ENCODE results near the gene DCLRE1C.

DCLRE1C gene

DNA sequence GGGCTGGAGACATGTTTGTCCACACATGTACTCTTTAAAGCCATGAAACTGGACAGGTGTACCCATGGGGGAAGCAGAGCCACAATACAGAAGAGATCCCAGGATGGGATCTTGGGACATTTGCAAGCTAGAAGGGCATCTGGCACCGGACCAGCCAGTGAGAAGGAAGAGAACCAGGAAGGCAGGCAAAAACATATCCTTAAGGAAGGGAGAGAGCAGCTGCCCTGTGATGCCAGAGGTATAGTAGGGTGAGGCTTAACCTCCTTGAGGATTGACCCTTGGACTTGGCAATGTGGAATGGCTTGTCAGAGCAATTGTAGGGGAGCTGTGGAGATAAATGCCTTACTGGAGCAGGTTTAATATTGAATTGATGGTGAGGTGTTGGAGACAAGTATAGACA is 93.1 kb downstream of the DCLRE1C start:
- H3K36me3 ChIP-seq (ENCODE audit: insufficient read depth, low read length), result peaks cover 24% of the 10 kb centered on the region
- no peak overlapping the region for H2AFZ ChIP-seq (ENCODE audit: low read depth, low read length)
- no peaks in the 10 kb centered on the region for H3K4me1 ChIP-seq (ENCODE audit: insufficient read depth, low read length)

DNA sequence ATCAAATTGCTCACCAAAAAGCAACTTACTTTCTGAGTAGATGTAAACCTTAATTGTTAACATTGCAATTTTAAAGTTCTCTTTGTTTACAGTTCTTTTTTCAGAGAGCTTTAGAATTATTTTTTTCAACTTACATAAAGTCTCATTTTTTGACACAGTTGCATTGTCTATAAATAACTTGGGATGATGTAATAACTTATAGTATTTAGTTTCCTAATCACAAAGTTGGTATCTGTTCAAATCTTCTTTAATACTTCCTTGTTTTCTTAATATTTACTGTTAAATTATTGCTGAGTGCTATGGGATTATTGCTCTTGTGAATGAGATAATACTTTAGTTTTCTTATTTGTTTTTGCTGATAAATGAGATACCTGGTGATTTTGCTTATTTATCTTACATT is 94.1 kb downstream of the DCLRE1C start:
- Histone ChIP-seq H3K4me3 (ENCODE audit: low read length) (no peak overlapping the region), H2AFZ (ENCODE audit: low read depth, low read length) (no peak overlapping the region), H3K9me3 (ENCODE audit: low read length) (no peaks in the 10 kb centered on the region), H3K27me3 (ENCODE audit: insufficient read depth, low read length) (no peaks in the 10 kb centered on the region), H3K4me1 (ENCODE audit: insufficient read depth, low read length) (no peaks in the 10 kb centered on the region), H3K36me3 (ENCODE audit: insufficient read depth, low read length) (peaks cover 26% of the 10 kb centered on the region)

More for the DNA sequence above, 93.1 kb downstream of the DCLRE1C start:
- Histone ChIP-seq H3K27me3 (ENCODE audit: insufficient read depth, low read length) (no peaks in the 10 kb centered on the region), H3K9me3 (ENCODE audit: low read length) (no peaks in the 10 kb centered on the region), H3K4me3 (ENCODE audit: low read length) (no peak overlapping the region)

DNA sequence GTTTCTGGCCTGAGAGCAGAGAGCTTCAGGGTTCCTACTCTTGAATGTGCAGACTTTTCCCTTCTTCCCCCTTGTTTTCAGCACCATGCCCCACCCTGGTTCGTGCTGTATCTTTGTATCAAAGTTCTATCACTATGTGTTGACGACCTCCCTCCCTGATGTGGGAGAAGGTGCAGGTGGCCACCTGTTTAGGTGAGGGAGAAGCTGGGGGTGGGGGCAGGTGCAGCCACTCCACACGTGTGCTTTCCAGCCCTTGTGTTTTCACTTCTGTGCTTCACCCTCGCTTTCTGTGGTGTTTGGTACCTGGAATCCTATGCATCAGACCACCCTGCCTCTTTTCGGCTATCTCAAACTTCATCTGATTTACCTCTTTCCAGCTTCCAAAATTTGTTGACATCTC is 94.9 kb downstream of the DCLRE1C start:
- Histone ChIP-seq H3K9me3 (ENCODE audit: low read length) (no peaks in the 10 kb centered on the region), H3K4me1 (ENCODE audit: insufficient read depth, low read length) (no peaks in the 10 kb centered on the region), H3K4me3 (ENCODE audit: low read length) (no peak overlapping the region), H2AFZ (ENCODE audit: low read depth, low read length) (no peak overlapping the region), H3K27me3 (ENCODE audit: insufficient read depth, low read length) (no peaks in the 10 kb centered on the region), H3K36me3 (ENCODE audit: insufficient read depth, low read length) (peaks cover 32% of the 10 kb centered on the region)

DNA sequence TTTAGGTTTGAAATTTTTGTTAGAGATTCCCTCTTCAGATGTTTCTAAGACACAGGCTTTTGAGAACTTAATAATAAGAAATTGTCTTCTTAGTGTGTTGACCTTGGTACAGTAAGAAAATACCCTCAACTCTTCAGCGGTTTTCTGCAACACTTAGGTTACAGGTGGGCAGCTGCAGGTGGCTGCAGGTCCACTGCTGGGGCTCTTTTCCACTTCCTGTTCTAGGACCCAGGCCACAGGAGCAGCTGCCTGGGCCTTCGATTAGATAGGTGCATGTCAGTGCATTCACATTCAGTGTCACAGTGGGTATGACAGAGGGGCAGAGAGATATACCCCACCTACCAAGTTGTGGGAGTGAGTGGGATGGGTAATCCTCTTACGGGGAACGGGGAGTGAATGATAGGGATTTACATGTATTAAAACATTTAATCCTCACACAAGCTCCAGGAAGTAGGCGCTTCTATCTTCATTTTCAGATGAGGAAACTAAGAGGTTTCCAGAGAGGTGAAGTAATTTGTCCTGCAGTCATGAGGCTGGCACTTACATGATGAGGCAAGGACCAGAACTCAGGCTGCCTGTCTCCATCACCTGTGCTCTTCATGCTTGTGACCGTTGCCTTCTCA is 95.4 kb downstream of the DCLRE1C start:
- Histone ChIP-seq H3K27me3 (ENCODE audit: insufficient read depth, low read length) (no peaks in the 10 kb centered on the region), H3K9me3 (ENCODE audit: low read length) (no peaks in the 10 kb centered on the region), H3K4me1 (ENCODE audit: insufficient read depth, low read length) (no peaks in the 10 kb centered on the region), H3K4me3 (ENCODE audit: low read length) (no peak overlapping the region), H3K36me3 (ENCODE audit: insufficient read depth, low read length) (peaks cover 33% of the 10 kb centered on the region), H2AFZ (ENCODE audit: low read depth, low read length) (no peak overlapping the region)

DNA sequence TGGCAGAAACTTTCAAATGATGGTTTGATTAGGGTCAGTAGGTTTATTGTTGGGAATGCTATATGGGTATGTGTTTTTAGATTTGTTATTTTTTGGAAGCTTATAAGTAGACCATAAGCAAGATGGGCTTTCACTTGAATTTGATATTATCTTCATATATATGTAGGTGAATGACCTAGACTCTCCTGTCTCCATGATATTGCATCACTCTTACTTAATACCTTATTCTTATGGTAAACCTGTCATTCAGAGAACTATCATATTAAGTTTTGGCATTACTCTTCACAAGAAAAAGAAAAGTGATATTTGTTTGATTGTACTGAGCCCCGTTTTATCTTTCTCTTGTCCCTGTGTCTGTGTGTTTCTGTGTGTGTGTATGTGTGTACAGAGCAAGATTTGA is 98.4 kb downstream of the DCLRE1C start:
- peaks cover 39% of the 10 kb centered on the region for H3K36me3 ChIP-seq (ENCODE audit: insufficient read depth, low read length)
- H3K4me3 ChIP-seq (ENCODE audit: low read length), result no peak overlapping the region

DNA sequence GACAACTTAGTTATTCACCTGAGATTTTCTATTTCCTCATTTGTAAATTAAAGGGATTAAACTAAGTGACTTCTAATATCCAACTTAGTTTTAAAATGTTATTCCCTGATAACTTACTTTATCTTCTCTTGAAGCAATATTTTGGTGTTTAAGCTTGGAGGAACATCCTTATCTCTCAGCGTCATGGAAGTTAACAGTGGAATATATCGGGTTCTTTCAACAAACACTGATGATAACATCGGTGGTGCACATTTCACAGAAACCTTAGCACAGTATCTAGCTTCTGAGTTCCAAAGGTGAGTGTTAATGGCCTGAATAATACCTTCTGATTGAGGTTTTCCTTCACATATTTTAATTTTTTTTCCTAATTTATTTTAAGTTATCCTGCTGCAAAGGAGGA is 101.7 kb downstream of the DCLRE1C start:
- Histone ChIP-seq H3K9me3 (ENCODE audit: low read length) (no peaks in the 10 kb centered on the region), H3K27me3 (ENCODE audit: insufficient read depth, low read length) (no peaks in the 10 kb centered on the region), H3K4me3 (ENCODE audit: low read length) (no peak overlapping the region), H2AFZ (ENCODE audit: low read depth, low read length) (no peak overlapping the region), H3K4me1 (ENCODE audit: insufficient read depth, low read length) (no peaks in the 10 kb centered on the region), H3K36me3 (ENCODE audit: insufficient read depth, low read length) (peaks cover 41% of the 10 kb centered on the region)

More for the DNA sequence above, 98.4 kb downstream of the DCLRE1C start:
- Histone ChIP-seq H3K9me3 (ENCODE audit: low read length) (no peaks in the 10 kb centered on the region), H3K4me1 (ENCODE audit: insufficient read depth, low read length) (no peaks in the 10 kb centered on the region), H3K27me3 (ENCODE audit: insufficient read depth, low read length) (no peaks in the 10 kb centered on the region), H2AFZ (ENCODE audit: low read depth, low read length) (no peak overlapping the region)

Data from neuron (in vitro differentiated cells).